GM19193 (cell line): ENCODE measurements around the gene CDC5L.

Experiments
- POLR2A ChIP-seq: IDR thresholded peaks from 4 replicates; pipeline ENCODE4 v1.6.1; 2011; ENCODE audit not compliant: insufficient read depth, insufficient read length; ENCODE audit errors: extremely low read depth

CDC5L gene

DNA sequence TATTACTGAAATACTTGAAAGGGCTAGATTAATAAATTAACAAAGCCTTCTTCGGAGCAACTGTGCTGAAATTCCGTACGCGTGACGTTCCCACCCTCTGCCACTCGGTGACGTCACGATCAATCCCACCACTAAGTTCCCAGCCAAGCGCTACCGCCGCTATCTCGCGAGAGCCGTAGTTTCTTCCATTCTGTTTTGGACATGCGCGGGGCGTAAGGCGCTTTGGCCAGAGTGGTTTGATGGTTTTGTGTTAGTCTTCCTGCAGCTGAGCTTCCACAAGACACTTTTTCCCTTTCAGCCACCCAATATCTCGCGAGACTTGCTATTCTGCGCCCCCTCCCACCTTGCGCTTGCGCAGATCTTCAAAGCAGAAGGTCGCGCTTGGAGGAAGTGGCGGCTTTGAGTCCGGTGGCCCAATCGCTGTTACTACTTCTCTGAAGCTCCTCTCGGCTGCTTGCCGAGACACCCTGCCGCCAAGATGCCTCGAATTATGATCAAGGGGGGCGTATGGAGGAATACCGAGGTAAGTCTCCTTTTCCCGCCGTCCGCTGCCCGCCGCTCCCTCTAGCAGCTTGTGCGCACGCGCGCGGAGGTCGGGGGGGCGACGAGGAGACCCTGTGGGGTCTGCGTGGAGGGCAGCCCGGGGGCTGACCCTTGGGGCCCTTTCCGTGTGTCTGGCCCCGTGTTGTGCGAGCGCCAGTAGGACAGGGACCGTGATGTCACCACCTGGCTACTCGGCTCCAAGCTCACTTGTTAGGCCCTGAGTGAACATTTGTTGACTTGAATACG is at the start of gene CDC5L:
TSS of gene CDC5L (plus strand) at position 361 of the 789 bp plus-strand sequence. CDS start at position 479, 118 bp downstream.
- peak; percentile 96 for TF ChIP-seq POLR2A

DNA sequence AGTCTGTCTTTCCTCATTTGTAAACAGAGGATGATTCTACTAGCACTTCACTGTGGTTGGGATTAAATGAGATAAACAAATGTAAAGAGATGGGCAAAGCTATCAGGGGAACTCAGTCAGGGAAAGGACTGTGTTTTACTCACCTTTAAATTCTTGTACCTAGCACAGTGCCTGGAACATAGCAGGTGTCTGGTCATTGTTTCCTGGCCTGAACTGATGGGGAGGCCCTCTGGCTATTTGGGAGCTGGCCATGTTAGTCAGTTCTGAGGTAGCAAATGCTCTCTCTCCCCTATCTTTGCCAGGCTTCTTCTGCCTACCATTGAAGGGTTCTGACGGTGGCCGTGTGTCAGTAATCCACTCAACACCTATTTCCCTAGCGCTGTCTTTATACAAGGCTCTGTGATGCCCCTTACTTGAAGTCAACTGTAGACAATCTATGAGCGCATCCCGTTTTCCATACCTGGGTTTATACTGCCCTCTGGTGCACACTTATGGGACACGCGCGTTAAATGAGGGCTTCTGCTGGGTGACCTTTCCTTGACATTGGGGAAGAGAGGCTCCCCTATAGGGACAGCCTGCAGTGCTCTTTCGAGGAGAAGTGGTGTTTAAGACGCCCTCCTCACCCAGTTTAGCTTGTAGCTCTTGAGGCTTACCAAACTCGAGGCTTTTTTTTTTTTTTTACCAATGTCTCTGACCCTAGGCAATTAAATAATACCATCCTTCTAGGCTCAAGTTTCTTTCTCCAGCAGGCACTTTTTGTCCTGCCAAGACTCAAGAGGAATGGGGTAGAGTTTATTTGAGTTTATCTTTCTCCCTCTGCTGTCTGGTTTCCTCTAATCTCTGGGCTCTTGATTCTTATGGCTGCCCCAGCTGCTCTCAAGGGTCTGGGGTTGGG is 49.0 kb upstream of the CDC5L start:
- TF ChIP-seq POLR2A = no peak

DNA sequence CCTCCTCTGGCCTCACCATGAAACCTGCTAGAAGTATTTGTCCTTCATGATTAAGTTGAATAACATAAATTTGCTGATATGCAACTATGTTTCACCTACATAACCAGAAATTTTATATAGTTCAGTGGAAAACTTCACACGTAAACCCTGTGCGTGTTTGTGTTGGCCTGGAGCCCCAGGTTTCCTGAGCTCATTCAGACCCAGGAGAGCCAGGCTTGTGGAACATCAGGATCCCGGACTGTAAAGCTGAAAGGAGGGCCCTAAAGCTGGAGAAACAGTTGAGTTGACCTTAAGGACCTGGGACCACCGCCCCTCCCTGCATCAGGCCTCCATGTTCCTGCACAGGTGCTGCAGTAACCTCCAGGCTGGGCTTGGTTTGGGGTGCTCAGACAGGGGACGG is 48.2 kb upstream of the CDC5L start:
- no peak for TF ChIP-seq POLR2A

DNA sequence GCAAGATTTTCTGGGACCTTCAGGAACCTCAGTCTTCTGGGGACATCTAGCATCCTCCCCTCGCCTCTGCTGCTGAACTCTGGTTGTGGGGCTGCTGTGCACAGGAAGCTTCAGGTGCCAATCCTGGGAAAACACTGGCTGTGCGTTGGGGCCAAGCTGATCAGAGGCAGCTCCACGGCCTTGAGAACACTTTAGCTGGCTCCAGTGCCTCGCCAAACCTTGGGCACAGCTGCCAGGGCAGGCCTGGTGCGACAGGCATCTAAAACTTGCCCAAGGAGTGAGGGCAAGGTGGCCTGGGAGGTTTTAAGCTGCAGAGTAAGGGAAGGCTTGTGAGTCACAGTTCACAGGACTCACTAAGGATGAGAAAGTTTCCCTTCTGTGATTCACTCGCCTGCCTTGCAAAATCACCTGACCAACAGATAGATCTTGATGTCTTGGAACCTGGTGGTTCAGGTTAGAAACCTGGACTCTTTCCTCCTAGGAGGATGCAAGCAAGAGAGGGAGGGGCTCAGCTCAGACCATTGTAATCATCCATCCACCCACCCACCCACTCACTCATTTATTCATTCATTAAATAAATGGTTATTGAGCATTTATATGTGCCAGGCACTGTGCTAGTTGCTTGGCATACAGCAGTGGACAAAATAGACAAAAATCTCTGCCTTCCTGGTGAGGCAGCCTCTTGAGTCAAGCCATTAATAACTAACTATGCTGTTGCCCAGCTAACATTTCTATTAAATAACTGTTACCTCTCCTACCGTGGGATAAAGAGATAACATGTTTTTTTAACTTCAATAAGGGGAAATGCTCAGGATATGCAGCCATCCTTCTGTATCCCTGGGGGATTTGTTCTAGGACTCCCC is 47.5 kb upstream of the CDC5L start:
- TF ChIP-seq POLR2A = no peak

DNA sequence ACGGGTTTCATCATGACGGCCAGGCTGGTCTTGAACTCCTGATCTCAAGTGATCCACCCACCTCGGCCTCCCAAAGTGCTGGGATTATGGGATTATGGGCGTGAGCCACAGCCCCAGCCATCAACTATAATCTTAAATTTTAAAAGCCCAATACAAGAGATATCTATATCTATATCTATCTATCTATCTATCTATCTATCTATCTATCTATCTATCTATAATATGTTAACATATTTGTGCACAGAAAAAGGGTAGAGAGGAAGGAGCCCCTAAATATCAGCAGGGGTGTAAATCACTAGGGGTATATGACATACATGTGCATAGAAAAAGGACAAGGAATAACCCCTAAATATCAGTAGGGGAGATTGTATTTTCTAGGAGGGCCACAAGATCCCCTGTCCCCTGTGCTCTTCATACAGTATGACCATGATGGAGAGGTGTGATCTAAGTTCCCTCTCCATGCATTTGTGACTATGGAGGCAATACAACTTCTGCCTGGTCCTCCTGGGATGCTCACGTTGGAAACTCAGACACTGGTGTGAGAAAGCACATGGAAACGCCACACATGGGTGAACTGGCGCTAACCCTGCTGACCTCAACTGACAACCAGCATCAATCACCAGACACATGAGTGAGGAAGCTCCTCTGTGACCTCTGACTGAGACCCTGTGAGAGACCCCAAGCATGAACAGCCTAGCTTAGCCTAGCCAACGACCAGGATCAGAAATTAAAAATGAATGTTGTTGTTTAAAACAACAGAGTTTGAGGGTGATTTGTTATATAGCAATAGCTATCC is 46.2 kb upstream of the CDC5L start:
- no peak for TF ChIP-seq POLR2A

DNA sequence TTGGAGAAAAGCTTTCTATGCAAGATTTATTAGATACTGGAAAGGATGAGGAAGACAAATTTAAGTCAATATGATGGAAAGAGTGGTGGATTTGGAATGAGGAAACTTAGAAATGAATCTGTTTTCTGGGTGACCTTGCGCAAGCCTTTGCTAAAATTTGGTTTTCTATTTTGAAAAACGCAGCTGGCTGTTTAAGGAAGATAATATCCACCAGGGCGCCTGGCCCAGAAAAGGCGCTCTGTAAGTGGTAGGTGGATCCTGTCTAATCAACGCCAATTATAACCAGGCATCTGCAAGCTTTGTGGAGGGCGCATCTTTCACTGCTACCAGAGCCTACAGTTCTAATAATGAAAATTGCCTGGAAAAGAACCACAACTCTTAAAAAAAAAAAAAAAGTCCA is 45.5 kb upstream of the CDC5L start:
- TF ChIP-seq POLR2A = no peak

DNA sequence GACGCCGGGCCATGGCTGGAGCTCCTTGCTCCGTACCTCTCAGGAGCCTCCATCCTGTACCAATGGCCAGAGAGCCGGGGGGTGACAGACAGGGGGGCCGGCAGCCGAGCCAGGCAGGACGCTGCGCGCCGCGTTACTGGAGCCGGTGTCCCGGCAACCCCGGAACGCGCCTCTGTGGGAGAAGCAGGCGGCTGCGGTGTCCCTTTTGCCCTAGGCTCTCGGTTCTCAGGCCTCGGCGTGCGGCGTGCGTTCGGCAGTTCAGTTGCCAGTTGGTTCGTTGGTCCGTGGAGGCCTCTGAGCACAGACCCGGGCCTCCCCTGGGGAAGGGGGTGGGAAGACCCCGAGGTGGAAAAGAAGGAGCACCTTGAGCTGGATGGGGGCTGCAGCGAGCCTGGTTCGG is 45.0 kb upstream of the CDC5L start, which contains the start of gene SPATS1:
TSS of gene SPATS1 (plus strand) at position 162 of the 400 bp plus-strand sequence. CDS start 446 bp downstream, outside the sequence.
- no peak for TF ChIP-seq POLR2A

DNA sequence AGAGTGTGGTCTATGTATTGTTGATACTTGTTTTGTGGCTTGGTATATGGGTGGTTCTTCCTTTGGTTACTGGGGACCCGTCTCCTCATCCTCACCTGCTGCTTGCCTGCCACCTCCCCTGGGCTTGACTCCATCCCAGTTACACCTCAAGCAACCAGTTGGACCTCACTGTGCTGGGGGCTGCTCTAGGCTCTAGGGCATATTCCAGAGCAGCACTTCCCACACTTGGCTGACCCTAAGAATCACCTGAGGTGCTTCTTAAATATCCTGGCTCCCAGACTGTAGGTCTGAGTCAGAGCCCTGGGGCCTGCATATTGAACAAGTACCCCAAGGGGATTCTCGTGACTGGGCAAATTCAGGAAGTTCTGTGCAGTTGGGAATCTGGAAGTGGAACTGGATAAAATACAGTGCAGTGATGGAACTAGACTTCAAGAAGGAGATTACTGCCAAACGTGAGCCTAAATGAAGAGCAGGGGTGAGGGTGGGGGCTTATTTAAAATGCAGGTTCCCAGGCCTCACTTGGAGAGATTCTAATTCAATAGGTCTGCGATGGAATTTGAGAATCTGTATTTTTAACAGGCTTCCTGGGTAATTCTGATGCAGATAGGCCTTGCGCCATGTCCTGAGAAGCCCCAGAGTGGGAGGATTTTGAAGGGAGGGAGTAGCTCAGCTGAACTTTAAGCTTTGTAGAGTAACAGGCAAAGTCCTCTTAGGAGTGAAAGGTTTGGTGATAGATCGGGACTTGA is 37.4 kb upstream of the CDC5L start:
- TF ChIP-seq POLR2A = no peak

DNA sequence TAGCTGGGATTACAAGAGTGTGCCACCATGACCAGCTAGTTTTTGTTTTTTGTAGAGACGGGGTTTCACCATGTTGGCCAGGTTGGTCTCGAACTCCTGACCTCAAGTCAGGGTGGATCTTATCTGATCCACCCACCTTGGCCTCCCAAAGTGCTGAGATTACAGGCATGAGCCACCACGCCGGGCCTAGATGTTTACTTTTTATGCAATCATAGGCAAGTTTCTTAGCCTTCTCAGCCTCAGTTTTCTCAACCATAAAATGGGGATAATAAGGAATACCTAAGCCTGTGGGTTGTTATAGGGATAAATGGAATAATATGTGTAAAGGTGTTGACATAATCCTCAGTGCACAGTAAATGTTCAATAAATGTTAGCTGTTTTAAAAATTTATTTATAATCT is 35.2 kb upstream of the CDC5L start:
- no peak for TF ChIP-seq POLR2A

DNA sequence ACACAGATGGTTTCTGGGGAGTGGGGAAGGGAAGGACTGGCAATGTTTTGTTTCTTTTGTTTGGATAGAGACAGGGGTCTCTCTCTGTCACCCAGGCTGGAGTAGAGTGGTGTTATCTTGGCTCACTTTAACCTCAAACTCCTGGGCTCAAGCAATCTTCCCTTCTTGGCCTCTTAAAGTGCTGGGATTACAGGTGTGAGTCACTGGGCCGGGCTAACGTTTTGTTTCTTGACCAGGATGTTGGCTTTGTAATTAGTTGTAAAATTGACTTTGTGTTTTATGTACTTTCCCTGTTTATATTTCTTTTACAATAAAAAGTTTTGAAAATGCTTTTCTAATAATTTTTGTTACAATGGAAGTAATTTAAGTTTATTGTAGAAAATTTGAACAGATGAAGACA is 34.2 kb upstream of the CDC5L start:
- TF ChIP-seq POLR2A = no peak

DNA sequence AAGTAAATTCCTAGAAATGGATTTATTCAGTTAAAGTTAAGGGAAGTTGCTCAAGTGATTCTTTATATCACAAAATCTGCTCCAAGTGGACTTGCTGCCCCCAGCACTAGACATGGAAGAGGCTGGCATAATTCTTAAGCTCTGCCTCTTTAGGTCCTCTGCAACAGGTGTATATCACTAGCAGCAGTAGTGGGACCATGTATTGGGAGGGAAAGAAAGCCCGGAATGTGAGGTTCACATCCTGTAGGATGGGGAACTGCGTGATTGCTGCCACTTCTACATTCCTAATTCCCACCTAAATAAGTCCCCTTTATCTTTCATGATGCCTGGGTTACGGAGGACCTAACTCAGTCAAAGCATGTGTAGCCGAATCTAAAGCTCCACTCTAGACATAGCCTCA is 31.9 kb upstream of the CDC5L start:
- TF ChIP-seq POLR2A = no peak

DNA sequence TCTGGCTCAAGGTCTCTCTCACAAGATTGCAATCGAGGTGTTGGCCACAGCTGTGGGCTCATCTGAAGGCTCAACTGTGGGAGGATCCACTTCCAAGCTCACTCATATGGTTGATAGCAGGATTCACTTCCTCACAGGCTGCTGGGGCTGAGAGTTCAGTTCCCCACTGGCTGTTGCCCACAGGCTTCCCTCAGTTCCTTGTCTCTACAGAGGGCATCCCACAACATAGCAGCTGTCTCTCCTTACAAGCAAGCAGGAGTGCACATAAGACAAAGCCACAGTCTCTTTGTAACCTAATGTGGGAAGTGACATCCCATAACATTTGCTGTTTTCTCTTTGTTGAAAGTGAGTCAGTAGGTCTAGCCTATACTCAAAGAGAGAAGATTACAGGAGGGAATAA is 31.0 kb upstream of the CDC5L start:
- TF ChIP-seq POLR2A = no peak

DNA sequence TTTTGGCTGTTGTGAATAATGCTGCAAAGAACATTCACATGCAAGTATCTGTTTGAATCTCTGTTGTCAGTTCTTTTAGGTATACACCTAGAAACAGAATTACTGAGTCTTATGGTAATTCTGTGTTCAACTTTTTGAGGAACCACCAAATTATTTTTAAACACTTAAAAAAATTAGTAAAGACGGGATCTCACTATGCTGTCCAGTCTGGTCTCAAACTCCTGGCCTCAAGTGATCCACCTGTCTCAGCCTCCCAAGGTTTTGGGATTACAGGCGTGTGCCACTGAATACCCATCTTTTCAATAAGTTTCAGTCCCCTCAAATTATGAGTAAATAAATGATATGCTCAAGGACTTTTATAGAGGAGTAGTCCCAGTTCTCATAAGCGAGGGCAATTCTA is 27.5 kb upstream of the CDC5L start:
- TF ChIP-seq POLR2A = no peak
